B cell (primary cell): ENCODE data around the gene KIR2DL1. TPM values are rescaled to one million over a fixed set of nuclear protein-coding genes. Genes with fewer than 3 reads are reported as not detected.

Source experiments
- ATAC-seq: fragments of 200-7000 bp; cut with Tn5 transposase; one replicate; pipeline ENCODE4 v1.10.0; 2021; ENCODE audit warnings: low read depth, mild to moderate bottlenecking, moderate number of reproducible peaks, moderate library complexity
- CTCF ChIA-PET: fragments of 350-600 bp; sonication (Branson Sonifier 250); formaldehyde crosslinking; loops from one replicate; lab custom pipeline; 2021; ENCODE audit warnings: antibody characterized with exemption, inconsistent platforms; lab: Charles Lee
- POLR2A ChIA-PET: fragments of 350-600 bp; sonication (Branson Sonifier 250); formaldehyde crosslinking; loops from one replicate; lab custom pipeline; 2021; ENCODE audit warnings: antibody characterized with exemption; lab: Charles Lee
- DNase-seq: peaks from one replicate; pipeline ENCODE4 v3.0.0; 2013
- H2AFZ ChIP-seq: 2 replicates; pipeline ENCODE4 v1.6.1; 2012; ENCODE audit warnings: mild to moderate bottlenecking, low read depth, low read length; ENCODE audit not compliant: insufficient read depth, poor library complexity, severe bottlenecking
- H3K27ac ChIP-seq, 2 donors: 1 replicate in 1 of 2; 2 replicates in 1 of 2; pipeline ENCODE4 v1.5.1; 2012 to 2013; ENCODE audit warnings: low read length in 2 of 2, mild to moderate bottlenecking in 2 of 2, moderate library complexity in 1 of 2
- H3K27me3 ChIP-seq, 4 experiments: fragments of 200-600 bp in 1 of 4; sonication (generic) in 1 of 4; replicated peaks in 1 of 4; 1 replicate in 2 of 4; 2 replicates in 2 of 4; pipeline versions ENCODE4 v1.6.1 to v1.7.0; 2013 to 2016; ENCODE audit warnings: low read length in 3 of 4, mild to moderate bottlenecking in 2 of 4, mixed read lengths in 1 of 4, moderate library complexity in 1 of 4; ENCODE audit not compliant: insufficient read depth in 4 of 4, control insufficient read depth in 3 of 4; ENCODE audit errors: control extremely low read depth in 1 of 4
- H3K36me3 ChIP-seq, 2 experiments: replicated peaks in 1 of 2; 1 replicate in 1 of 2; 2 replicates in 1 of 2; pipeline versions ENCODE4 v1.6.1 to v1.7.1; 2013; ENCODE audit warnings: low read length in 1 of 2; ENCODE audit not compliant: insufficient read depth in 2 of 2, control insufficient read depth in 1 of 2; ENCODE audit errors: control extremely low read depth in 1 of 2, extremely low read depth in 1 of 2
- H3K4me1 ChIP-seq, 2 donors: fragments of 200-600 bp in 1 of 2; sonication (generic) in 1 of 2; 1 replicate in 1 of 2; 2 replicates in 1 of 2; pipeline versions ENCODE4 v1.5.1 to v1.6.1; 2013 to 2017; ENCODE audit warnings: low read length in 2 of 2; ENCODE audit not compliant: control insufficient read depth in 2 of 2, insufficient read depth in 2 of 2
- H3K4me2 ChIP-seq: replicated peaks from 2 replicates; pipeline ENCODE3; 2012; ENCODE audit warnings: mild to moderate bottlenecking, low read depth, low read length; ENCODE audit not compliant: poor library complexity, severe bottlenecking
- H3K4me3 ChIP-seq, 5 experiments: fragments of 200-600 bp in 1 of 5; sonication (generic) in 1 of 5; 1 replicate in 3 of 5; 2 replicates in 2 of 5; pipeline versions ENCODE4 v1.5.1 to v1.7.0; 2011 to 2016; ENCODE audit warnings: low read length in 4 of 5, mild to moderate bottlenecking in 4 of 5, low read depth in 2 of 5, control low read depth in 1 of 5, moderate library complexity in 1 of 5; ENCODE audit not compliant: insufficient read depth in 1 of 5; ENCODE audit errors: control extremely low read depth in 1 of 5, extremely low read depth in 1 of 5
- H3K79me2 ChIP-seq: fragments of 200-600 bp; sonication (generic); one replicate; pipeline ENCODE4 v1.6.0; 2016; ENCODE audit warnings: low read length; ENCODE audit not compliant: control insufficient read depth, insufficient read depth
- H3K9ac ChIP-seq: fragments of 200-600 bp; sonication (generic); 2 replicates; pipeline ENCODE4 v1.6.1; 2017; ENCODE audit warnings: mild to moderate bottlenecking, low read length, moderate library complexity
- H3K9me3 ChIP-seq, 3 donors: one replicate each; pipeline versions ENCODE4 v1.6.1 to v1.7.1; 2013; ENCODE audit warnings: low read length in 2 of 3; ENCODE audit not compliant: control insufficient read depth in 2 of 3, insufficient read depth in 1 of 3; ENCODE audit errors: control extremely low read depth in 1 of 3
- H4K20me1 ChIP-seq: 2 replicates; pipeline ENCODE4 v1.6.0; 2012; ENCODE audit warnings: mild to moderate bottlenecking, low read length; ENCODE audit not compliant: insufficient read depth, control insufficient read depth, poor library complexity, severe bottlenecking
- H3K27ac Mint-ChIP-seq: one replicate; pipeline ENCODE4 v1.8.0; 2021; ENCODE audit warnings: mixed read lengths
- H3K27me3 Mint-ChIP-seq: one replicate; pipeline ENCODE4 v1.8.0; 2021; ENCODE audit warnings: mixed read lengths
- H3K4me1 Mint-ChIP-seq: one replicate; pipeline ENCODE4 v1.8.0; 2021; ENCODE audit warnings: mixed read lengths
- H3K4me3 Mint-ChIP-seq: one replicate; pipeline ENCODE4 v1.8.0; 2021; ENCODE audit warnings: mixed read lengths
- H3K9me3 Mint-ChIP-seq: one replicate; pipeline ENCODE4 v1.8.0; 2022; ENCODE audit warnings: mixed read lengths; ENCODE audit not compliant: insufficient read depth
- CTCF ChIP-seq: fragments of 200-600 bp; IDR thresholded peaks from one replicate; pipeline ENCODE4 v1.8.0; 2022; ENCODE audit warnings: antibody characterized with exemption, mild to moderate bottlenecking
- EZH2 ChIP-seq: IDR thresholded peaks from 2 replicates; pipeline ENCODE4 v1.6.1; 2012; ENCODE audit warnings: borderline replicate concordance, low read depth, mild to moderate bottlenecking, moderate library complexity, low read length; ENCODE audit not compliant: insufficient read depth, poor library complexity, severe bottlenecking
- WGBS: methylation state at CpG from one replicate; pipeline ENCODE4 v1.1.5; 2013; ENCODE audit warnings: missing lambda C conversion rate; ENCODE audit not compliant: insufficient coverage; 5-methylcytosine and 5-hydroxymethylcytosine counted together
- intact Hi-C: fragments of 100-400 bp; cut with micrococcal nuclease; formaldehyde crosslinking; loops from one replicate; pipeline ENCODE4 v1.10.0; 2022
- polyA plus RNA-seq: library from polyadenylated mRNA; depleted of rRNA; stranded (reverse); fragments of >200 nt; gene quantifications from 2 replicates; pipeline ENCODE4 v1.2.3, GENCODE V29; 2012
- total RNA-seq, 2 donors: library from RNA; stranded (reverse); fragments of 120-200 nt in 1 of 2; gene quantifications; 1 replicate in 1 of 2; 2 replicates in 1 of 2; pipeline versions ENCODE4 v1.2.3 to v1.2.4, GENCODE V29; 2013 to 2022

The KIR2DL1 gene
- total and polyA plus RNA-seq, 2 donors (not counting 1 experiment from before 2014, with no cell fraction given): 0.04 TPM; not detected in 1

- DNase-seq (no peak), ATAC-seq (no peak)
- POLR2A ChIA-PET: no interaction called here
- H3K27ac Mint-ChIP-seq: no peak within 1 kb of the TSS
- peaks cover 3% of the 10 kb centered on the region for H3K9me3 Mint-ChIP-seq
- Histone ChIP-seq H4K20me1 (no peaks in the 10 kb centered on the region), H3K27ac (no peak within 1 kb of the TSS), H3K79me2 (no peaks in the 10 kb centered on the region), H3K9me3 (peaks cover 0 to 11% (median 0%) of the 10 kb centered on the region in 3 donors), H3K27me3 (peaks cover 0 to 8% (median 4%) of the 10 kb centered on the region in 4 experiments), H3K4me3 (no peak within 1 kb of the TSS), H3K4me2 (no peak within 1 kb of the TSS), H3K4me1 (no peaks in the 10 kb centered on the region), H2AFZ (no peak within 1 kb of the TSS), H3K36me3 (no peaks in the 10 kb centered on the region), H3K9ac (no peak within 1 kb of the TSS)
- CTCF ChIA-PET: no interaction called here
- no peak for TF ChIP-seq CTCF
- no peak for TF ChIP-seq EZH2
- 60% methylated on average over 8 of the region's 10 CpGs for WGBS
- intact Hi-C loops: no loop called here
- H3K4me3 Mint-ChIP-seq: no peak within 1 kb of the TSS
- H3K27me3 Mint-ChIP-seq: peaks cover 47% of the 10 kb centered on the region
- no peaks in the 10 kb centered on the region for H3K4me1 Mint-ChIP-seq
Measured at GRCh38 chr19:54803410-54803809, 33.8 kb downstream of the KIR2DL1 start, which contains the start of gene KIR2DL4. TSS of gene KIR2DL4 (plus strand) at chr19:54803610. CDS start at chr19:54803652, 42 bp downstream.

- peaks cover 0 to 11% (median 0%) of the 10 kb centered on the region in 3 donors for H3K9me3 ChIP-seq
- CTCF ChIA-PET: no interaction called here
- peaks cover 40% of the 10 kb centered on the region for H3K27me3 Mint-ChIP-seq
- H3K4me1 Mint-ChIP-seq: no peaks in the 10 kb centered on the region
- WGBS: 92% methylated on average over 2 of the region's 5 CpGs
- H3K79me2 ChIP-seq: no peaks in the 10 kb centered on the region
- H3K4me3 Mint-ChIP-seq: no peak overlapping the region
- no peaks in the 10 kb centered on the region for H3K36me3 ChIP-seq
- no peak overlapping the region for H2AFZ ChIP-seq
- no peak for TF ChIP-seq EZH2
- TF ChIP-seq CTCF: no peak
- no peak overlapping the region for H3K4me2 ChIP-seq
- peaks cover 3% of the 10 kb centered on the region for H3K9me3 Mint-ChIP-seq
- intact Hi-C loops: no loop called here
- H3K9ac ChIP-seq: no peak overlapping the region
- H3K27me3 ChIP-seq: peaks cover 0 to 8% (median 5%) of the 10 kb centered on the region in 4 experiments
- no peaks in the 10 kb centered on the region for H4K20me1 ChIP-seq
- no peak overlapping the region for H3K27ac ChIP-seq
- ATAC-seq (no peak), DNase-seq (no peak)
- POLR2A ChIA-PET: no interaction called here
- H3K27ac Mint-ChIP-seq: no peak overlapping the region
- no peaks in the 10 kb centered on the region for H3K4me1 ChIP-seq
- no peak overlapping the region for H3K4me3 ChIP-seq
Measured at GRCh38 chr19:54804101-54804500, 34.5 kb downstream of the KIR2DL1 start.
